HG02943 (cell line): ENCODE measurements around the gene HS3ST3A1.

ENCODE experiments used
- ATAC-seq: cut with Tn5 transposase; IDR thresholded peaks from one replicate; pipeline ENCODE4 v1.9.1; 2021; ENCODE audit warnings: mild to moderate bottlenecking, low read depth, moderate library complexity; ENCODE audit not compliant: unreplicated experiment

Gene HS3ST3A1

GRCh38 chr17:13598353-13599167, 3.2 kb downstream of the HS3ST3A1 start:
- no peak for ATAC-seq

DNA sequence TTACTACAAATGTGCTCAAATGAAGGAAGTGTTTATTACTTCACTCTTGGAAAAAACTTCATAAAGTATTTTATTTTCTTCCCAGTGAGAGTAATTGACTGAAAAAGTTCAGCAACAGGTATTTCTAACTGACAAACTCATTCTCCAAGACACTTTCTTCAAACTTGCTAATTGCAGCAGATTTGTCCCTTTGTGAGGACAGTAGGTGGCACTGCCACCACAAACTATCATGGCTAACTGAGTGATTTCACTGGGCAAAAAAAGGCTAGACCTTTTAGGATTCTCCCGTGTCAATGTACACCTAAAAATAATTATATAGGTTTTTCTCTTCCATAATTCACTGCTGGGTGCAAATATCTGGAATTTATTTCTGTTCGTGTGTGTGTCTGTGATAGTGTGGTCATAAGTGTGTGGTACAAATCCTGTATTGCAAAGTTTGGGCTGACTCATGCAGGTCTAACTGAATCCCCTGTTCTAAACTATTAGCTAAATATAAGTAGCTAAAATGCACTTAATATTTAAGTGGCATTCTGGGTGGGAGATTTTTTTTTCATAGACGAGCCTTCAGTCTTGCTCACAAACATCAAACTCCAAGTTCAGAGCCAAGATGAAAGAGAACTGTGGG, 3.9 kb downstream of the HS3ST3A1 start:
- no peak for ATAC-seq

- no peak for ATAC-seq
Observed at GRCh38 chr17:13596241-13596923, 5.3 kb downstream of the HS3ST3A1 start.

DNA sequence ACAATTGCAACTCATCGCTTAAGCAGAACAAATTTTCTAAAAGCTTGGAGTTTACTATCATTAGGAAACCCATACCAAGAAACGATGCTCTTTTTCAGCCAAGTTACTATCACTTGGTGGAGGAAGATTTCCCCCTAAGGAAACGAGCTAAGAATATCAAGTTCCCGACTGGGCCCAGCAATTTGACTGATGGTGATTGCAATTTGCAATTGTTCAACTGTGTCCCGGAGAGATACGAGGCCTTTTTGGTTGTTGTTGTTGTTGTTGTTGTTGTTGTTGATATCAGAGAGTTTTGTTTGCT, 6.2 kb downstream of the HS3ST3A1 start:
- ATAC-seq: no peak

DNA sequence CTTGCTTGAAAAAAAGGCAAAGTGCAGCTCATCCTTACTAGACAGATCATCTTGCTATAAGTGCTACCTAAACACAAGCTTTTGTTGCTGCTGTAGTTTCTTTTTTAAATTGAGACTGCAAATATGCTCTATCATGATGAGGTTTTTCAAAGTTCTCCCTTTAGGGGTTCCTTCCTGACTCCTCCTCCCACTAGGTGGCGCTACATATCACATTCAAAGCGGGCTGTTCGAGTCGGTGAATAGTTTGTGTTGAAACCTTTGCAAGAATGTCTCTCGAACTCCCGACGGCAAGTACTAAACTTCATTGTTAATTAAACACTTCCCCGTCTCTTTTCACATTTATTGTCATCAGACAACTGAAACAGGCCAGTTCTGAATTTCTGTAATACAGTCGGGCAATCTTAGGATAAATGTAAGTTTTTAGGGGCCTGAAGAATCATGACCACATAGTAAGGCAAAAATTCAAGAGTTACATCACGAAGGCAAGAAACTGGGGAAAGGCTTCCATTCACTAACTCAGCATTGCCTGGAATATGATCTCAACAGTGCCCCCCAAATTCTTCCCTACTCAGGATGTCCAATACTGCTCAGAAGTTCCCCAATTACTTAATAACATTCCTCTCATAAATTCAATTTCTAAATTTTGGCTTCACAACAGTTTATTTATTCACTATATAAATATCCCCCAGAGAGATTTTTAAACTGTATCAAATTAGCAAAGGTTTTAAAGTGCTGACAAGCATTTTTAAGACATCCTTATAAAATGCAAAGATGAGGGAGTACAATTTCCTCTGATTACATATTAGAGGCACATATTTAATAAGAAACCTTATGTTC, 6.7 kb downstream of the HS3ST3A1 start:
- ATAC-seq: no peak

DNA sequence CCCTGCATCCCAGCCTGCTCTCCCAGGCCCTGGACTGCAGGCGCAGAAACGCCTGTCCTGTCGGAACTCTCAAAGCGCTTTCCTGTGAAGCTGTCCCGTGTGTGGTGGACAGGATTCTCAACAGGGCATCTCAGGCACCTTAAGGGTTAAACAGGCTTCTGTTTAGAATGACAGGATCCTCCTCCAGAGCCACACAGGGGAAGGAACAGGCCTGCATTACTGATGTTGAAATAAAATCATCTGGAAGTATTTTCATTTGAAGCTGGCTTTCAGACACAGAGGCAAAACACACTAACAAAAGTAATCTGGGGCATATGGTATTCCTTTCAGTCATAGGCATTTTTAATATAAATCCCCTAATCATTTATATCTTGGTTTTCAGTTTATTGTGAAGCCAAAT, 7.4 kb downstream of the HS3ST3A1 start:
- ATAC-seq: no peak

- no peak for ATAC-seq
Observed at GRCh38 chr17:13593757-13594156, 8.0 kb downstream of the HS3ST3A1 start.

- no peak for ATAC-seq
Observed at GRCh38 chr17:13593021-13593751, 8.5 kb downstream of the HS3ST3A1 start.

DNA sequence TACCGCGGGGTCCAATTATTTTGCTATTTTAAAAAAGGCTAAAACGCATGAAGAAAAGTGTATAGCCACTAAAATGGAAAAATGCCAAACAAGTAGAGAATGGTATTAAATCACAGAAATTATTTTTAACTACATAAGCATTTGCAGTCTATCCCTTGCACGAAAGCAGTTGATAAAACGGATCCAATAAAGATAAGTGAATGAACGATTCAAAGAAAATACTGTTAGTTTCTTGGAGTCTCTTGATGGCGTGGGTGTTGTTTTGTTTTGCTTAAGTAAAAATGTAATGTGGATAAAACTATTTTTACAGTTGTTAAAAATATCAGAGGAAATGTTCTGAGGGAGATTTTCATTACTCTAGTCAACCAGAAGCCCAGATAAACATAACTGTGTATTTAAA, 9.3 kb downstream of the HS3ST3A1 start:
- ATAC-seq: no peak

GRCh38 chr17:13590441-13590840, 11.3 kb downstream of the HS3ST3A1 start:
- no peak for ATAC-seq

- no peak for ATAC-seq
Observed at GRCh38 chr17:13589658-13590057, 12.1 kb downstream of the HS3ST3A1 start.

DNA sequence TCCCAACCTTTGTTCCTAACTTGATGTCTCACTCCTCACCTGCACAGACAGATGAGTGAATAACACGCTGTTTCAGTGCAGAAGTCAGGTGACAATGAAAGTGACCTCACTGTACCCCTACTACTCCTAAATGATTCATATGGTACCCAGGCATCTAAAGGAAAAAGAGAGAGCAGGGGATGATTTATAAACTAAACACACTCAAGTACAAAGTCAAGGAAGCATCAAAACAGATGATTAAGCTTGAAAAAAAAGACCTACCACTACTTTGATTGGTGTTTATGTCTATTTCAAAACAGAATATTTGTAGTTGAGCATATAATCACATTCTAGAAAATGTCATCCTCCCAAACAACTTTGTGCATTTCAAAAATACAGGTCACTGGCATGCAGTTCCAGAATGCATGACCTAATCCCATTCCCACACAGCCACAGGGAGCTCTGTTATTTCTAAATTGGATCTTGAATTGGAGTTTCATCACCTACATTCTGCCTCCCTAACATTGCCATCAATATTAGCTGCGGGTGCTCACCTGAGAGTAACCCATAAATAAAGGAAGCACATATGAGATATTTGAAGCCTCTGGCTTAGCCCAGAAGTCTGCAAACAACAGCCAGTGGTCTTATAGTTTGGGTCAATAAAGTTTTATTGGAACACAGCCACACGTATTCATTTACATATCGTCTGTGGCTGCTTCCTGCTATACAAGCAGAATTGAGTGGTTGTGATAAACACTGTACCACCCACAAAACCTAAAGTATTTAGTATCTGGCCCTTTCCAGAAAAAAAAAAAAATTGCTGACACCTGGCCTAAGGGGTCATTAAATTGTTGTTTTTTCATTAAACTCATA, 14.0 kb downstream of the HS3ST3A1 start:
- ATAC-seq: no peak

DNA sequence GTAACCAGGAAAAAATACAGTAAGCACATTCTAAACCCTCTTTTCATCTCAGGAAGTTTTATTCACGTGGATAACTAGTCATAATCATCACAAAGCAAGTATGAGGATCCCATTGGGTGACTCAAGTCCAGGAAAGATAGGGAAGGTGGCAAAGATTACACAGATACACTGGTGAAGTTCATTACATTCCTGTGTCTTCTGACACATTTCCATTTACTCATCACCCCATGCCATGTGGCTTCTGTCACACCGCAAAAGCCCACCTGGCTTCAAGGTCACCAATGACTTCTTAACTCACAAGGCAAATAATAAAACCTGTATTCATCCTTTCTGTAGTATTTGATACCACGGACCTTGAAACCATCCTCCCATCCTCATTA, 17.0 kb downstream of the HS3ST3A1 start:
- ATAC-seq: no peak

GRCh38 chr17:13583996-13584700, 17.6 kb downstream of the HS3ST3A1 start:
- no peak for ATAC-seq

- ATAC-seq: no peak
Observed at GRCh38 chr17:13582776-13583547, 18.8 kb downstream of the HS3ST3A1 start.

DNA sequence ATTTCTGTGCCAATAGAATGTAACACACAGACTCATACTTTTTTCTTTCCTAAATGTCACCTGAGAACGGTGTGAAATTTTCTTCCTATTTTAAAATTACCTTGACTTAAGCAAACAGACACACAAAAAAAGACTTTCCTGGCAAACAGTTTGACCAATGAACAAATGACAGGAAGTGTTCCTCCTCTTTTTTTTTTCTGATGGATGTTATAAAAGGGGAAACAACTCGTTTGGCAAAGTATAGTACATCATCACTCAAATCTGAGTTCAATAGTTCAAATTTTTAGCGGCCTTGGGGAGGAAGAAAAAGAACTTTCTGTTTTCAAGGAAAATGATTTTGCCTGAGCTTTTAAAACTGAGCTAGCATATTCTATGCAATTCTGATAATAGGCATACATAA, 19.8 kb downstream of the HS3ST3A1 start:
- ATAC-seq: no peak

- no peak for ATAC-seq
Observed at GRCh38 chr17:13580790-13581189, 20.9 kb downstream of the HS3ST3A1 start.
